COLO668 (cell line): ENCODE measurements around the gene BTNL3.

ENCODE experiments used
- DNase-seq: peaks from one replicate; lab custom pipeline; 2025; ENCODE audit not compliant: unreplicated experiment; lab: John Stamatoyannopoulos, UW

Gene BTNL3

GRCh38 chr5:181020688-181021087 lies 32.0 kb downstream of the BTNL3 start:
- no peak for DNase-seq

GRCh38 chr5:181024245-181025064 lies 35.8 kb downstream of the BTNL3 start:
- DNase-seq = no peak

- DNase-seq = no peak
Observed at GRCh38 chr5:181027452-181028031, 38.9 kb downstream of the BTNL3 start.

- no peak for DNase-seq
Observed at GRCh38 chr5:181028032-181028819, 39.6 kb downstream of the BTNL3 start.

- DNase-seq = no peak
Observed at GRCh38 chr5:181031716-181032115, 43.1 kb downstream of the BTNL3 start.

- no peak for DNase-seq
Observed at GRCh38 chr5:181035991-181036815, 47.6 kb downstream of the BTNL3 start.

GRCh38 chr5:181036816-181037364 lies 48.2 kb downstream of the BTNL3 start:
- no peak for DNase-seq

- no peak for DNase-seq
Observed at GRCh38 chr5:181037365-181037861, 48.8 kb downstream of the BTNL3 start.

GRCh38 chr5:181039471-181039870 lies 50.8 kb downstream of the BTNL3 start:
- DNase-seq = no peak

GRCh38 chr5:181039931-181040630 lies 51.4 kb downstream of the BTNL3 start, which contains the start of gene BTNL9:
BTNL9 (plus strand) TSS chr5:181040266; CDS start chr5:181045490, 5,224 bp downstream.
- DNase-seq = no peak

- no peak for DNase-seq
Observed at GRCh38 chr5:181040631-181040945, 51.9 kb downstream of the BTNL3 start.

- no peak for DNase-seq
Observed at GRCh38 chr5:181041043-181041442, 52.4 kb downstream of the BTNL3 start.

GRCh38 chr5:181042036-181042713 lies 53.5 kb downstream of the BTNL3 start:
- DNase-seq = no peak

GRCh38 chr5:181042722-181043121 lies 54.1 kb downstream of the BTNL3 start:
- no peak for DNase-seq

- DNase-seq = no peak
Observed at GRCh38 chr5:181043285-181044092, 54.8 kb downstream of the BTNL3 start.

- no peak for DNase-seq
Observed at GRCh38 chr5:181044093-181044599, 55.5 kb downstream of the BTNL3 start.

GRCh38 chr5:181044662-181045305 lies 56.1 kb downstream of the BTNL3 start:
- DNase-seq = no peak

- no peak for DNase-seq
Observed at GRCh38 chr5:181045316-181045715, 56.7 kb downstream of the BTNL3 start.
